Measurements from ENCODE around the gene CAPN12. TPM values are rescaled to one million over a fixed set of nuclear protein-coding genes. Genes with fewer than 3 reads are reported as not detected.
A peak's percentile ranks its signal among the peaks of the same experiment; 100 is the strongest.

Gene CAPN12
- total and polyA plus RNA-seq, 4 donors, result 2.0 to 17.8 (median 6.0) TPM

DNA sequence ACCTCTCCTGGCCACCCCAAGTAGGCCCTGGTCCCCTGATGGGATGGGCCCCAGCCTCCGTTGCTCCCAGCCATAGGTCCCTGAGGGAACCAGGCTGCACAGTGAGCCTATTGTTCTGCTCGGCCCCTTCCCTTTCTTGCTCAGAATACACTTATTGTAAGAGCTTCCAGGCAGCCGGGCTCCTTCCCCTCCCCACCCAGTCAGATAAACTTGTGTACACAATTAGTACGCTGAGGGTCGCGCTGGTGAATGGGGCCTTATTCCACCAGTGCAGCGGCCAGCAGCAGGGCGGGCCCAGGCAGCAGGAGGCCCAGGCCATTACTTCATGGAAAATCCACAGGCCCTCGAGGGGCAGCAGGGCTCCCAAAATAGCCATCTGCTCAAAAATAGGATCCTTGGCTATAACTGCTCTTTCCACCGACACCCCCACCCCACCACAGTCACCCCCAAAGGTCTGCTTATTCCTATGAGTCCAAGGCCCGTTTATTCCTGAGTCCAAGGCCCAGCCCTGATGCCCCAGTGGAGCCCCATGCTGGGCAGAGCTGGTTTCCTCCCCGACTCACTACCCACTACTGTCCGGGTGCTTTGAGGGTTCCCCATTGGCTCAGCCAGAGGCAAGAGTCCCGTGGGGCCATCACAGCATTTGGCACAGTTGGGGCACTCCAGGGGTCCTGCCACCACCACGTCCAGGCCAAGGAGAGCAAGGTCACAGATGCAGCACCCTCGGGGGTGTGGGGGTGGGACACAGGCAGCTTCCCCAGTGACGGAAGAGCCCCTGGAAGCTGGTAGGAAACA is 22.1 kb downstream of the CAPN12 start:
- DNase-seq, result peak; percentile 60 to 82 (median 81)
- ATAC-seq (ENCODE audit: insufficient read depth, low FRiP score), result no peak
- 70 to 78% methylated on average over 17 of the region's 17 CpGs for WGBS, 2 donors
- H3K27me3 ChIP-seq (ENCODE audit: control insufficient read depth in 3 of 3, insufficient read depth in 3 of 3, low read length in 2 of 3), result no peaks in the 10 kb centered on the region
- H3K27ac ChIP-seq (ENCODE audit: low read depth in 1 of 2, low read length in 1 of 2), result peak overlapping the region; percentile 57 to 71
- TF ChIP-seq, protein P1, sequence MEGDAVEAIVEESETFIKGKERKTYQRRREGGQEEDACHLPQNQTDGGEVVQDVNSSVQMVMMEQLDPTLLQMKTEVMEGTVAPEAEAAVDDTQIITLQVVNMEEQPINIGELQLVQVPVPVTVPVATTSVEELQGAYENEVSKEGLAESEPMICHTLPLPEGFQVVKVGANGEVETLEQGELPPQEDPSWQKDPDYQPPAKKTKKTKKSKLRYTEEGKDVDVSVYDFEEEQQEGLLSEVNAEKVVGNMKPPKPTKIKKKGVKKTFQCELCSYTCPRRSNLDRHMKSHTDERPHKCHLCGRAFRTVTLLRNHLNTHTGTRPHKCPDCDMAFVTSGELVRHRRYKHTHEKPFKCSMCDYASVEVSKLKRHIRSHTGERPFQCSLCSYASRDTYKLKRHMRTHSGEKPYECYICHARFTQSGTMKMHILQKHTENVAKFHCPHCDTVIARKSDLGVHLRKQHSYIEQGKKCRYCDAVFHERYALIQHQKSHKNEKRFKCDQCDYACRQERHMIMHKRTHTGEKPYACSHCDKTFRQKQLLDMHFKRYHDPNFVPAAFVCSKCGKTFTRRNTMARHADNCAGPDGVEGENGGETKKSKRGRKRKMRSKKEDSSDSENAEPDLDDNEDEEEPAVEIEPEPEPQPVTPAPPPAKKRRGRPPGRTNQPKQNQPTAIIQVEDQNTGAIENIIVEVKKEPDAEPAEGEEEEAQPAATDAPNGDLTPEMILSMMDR (IDR thresholded peaks at IDR 0.05; ENCODE audit: control extremely low read depth, extremely low read depth), result no peak
- no peak overlapping the region for H3K4me3 ChIP-seq
- no peaks in the 10 kb centered on the region for H3K9me3 ChIP-seq (ENCODE audit: control insufficient read depth in 4 of 4, insufficient read depth in 3 of 4, low read length in 3 of 4)
- H3K4me1 ChIP-seq (ENCODE audit: control insufficient read depth in 5 of 5, insufficient read depth in 5 of 5, low read length in 5 of 5), result peaks cover 0 to 31% (median 0%) of the 10 kb centered on the region in 5 donors
- peaks cover 20 to 94% (median 35%) of the 10 kb centered on the region in 4 donors for H3K36me3 ChIP-seq (ENCODE audit: control insufficient read depth in 4 of 4, insufficient read depth in 4 of 4, low read length in 4 of 4)
- H3K9ac ChIP-seq (ENCODE audit: insufficient read depth in 1 of 2, low read length in 2 of 2), result no peak overlapping the region

DNA sequence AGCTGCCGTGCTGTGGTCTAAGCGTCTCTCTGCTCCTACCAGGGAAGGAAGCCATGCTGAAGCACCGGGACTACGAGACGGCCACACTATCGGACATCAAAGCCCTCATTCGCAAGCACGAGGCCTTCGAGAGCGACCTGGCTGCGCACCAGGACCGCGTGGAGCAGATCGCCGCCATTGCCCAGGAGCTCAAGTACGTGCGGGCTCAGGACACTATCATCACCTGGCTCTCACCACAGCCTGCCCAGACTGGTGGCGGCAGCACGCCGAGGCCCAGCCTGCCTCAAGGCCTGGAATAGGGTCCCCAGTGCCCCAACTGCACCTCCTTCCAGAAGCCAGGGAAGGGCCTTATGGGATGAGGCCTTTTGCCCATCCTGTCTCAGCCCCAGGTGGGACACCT is 22.8 kb downstream of the CAPN12 start:
- TF ChIP-seq, protein P1 (IDR thresholded peaks at IDR 0.05; ENCODE audit: control extremely low read depth, extremely low read depth), result no peak
- Histone ChIP-seq H3K27me3 (ENCODE audit: control insufficient read depth in 3 of 3, insufficient read depth in 3 of 3, low read length in 2 of 3) (no peaks in the 10 kb centered on the region), H3K27ac (ENCODE audit: low read depth in 1 of 2, low read length in 1 of 2) (peak overlapping the region; percentile 37 to 71), H3K4me3 (no peak overlapping the region), H3K4me1 (ENCODE audit: control insufficient read depth in 5 of 5, insufficient read depth in 5 of 5, low read length in 5 of 5) (peaks cover 0 to 31% (median 0%) of the 10 kb centered on the region in 5 donors), H3K9me3 (ENCODE audit: control insufficient read depth in 4 of 4, insufficient read depth in 3 of 4, low read length in 3 of 4) (no peaks in the 10 kb centered on the region), H3K36me3 (ENCODE audit: control insufficient read depth in 4 of 4, insufficient read depth in 4 of 4, low read length in 4 of 4) (peaks cover 20 to 94% (median 34%) of the 10 kb centered on the region in 4 donors), H3K9ac (ENCODE audit: insufficient read depth in 1 of 2, low read length in 2 of 2) (no peak overlapping the region)
- ATAC-seq (ENCODE audit: insufficient read depth, low FRiP score), result no peak
- 88 to 91% methylated on average over 20 of the region's 20 CpGs for WGBS, 2 donors
- DNase-seq, result no peak

DNA sequence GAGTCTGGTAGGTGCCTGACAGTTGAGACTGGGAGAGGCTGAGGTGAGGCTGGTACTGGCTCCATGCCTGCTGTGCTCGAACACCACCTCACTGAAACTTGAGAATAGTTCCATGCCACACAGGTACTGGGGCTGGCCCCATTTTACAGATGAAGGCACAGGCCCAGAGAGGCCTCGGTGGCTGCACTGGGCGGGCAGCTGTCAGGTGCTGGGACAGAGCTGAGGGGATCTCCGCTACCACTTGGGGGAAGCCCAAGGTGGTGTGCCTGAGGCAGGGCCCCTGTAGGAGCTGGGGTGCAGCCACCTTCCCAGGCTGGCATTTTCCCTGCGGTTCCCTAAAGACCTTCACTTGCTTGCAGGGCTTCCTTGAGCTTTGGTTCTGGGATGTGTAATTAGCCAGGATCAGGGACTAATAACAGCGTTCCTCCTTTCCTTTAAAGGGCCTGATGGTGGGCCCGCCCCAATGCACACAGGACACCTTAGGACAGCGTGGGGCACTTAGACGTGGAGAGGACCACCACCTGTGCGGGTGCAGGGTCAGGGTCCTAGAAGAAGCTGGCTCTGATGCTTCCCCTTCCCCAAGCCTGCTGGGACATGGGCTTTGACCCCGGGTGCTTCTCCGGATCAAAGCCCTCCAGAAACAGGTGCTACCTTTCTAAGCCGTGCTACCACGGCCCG is 23.6 kb downstream of the CAPN12 start:
- 95% methylated on average over 15 of the region's 15 CpGs for WGBS, 2 donors
- Histone ChIP-seq H3K4me3 (no peak overlapping the region), H3K27ac (ENCODE audit: low read depth in 1 of 2, low read length in 1 of 2) (peak overlapping the region; percentile 18 to 66), H3K4me1 (ENCODE audit: control insufficient read depth in 5 of 5, insufficient read depth in 5 of 5, low read length in 5 of 5) (peaks cover 0 to 31% (median 0%) of the 10 kb centered on the region in 5 donors), H3K9me3 (ENCODE audit: control insufficient read depth in 4 of 4, insufficient read depth in 3 of 4, low read length in 3 of 4) (no peaks in the 10 kb centered on the region), H3K36me3 (ENCODE audit: control insufficient read depth in 4 of 4, insufficient read depth in 4 of 4, low read length in 4 of 4) (peaks cover 17 to 93% (median 35%) of the 10 kb centered on the region in 4 donors), H3K27me3 (ENCODE audit: control insufficient read depth in 3 of 3, insufficient read depth in 3 of 3, low read length in 2 of 3) (no peaks in the 10 kb centered on the region), H3K9ac (ENCODE audit: insufficient read depth in 1 of 2, low read length in 2 of 2) (no peak overlapping the region)
- TF ChIP-seq, protein P1 (IDR thresholded peaks at IDR 0.05; ENCODE audit: control extremely low read depth, extremely low read depth), result no peak
- no peak for DNase-seq
- no peak for ATAC-seq (ENCODE audit: insufficient read depth, low FRiP score)

Measured in lung (tissue), 12 donors.